B cell (primary cell): ENCODE measurements around the gene SIX1.

Experiments
- EZH2 ChIP-seq: IDR thresholded peaks from 2 replicates; pipeline ENCODE4 v1.6.1; 2012; ENCODE audit warnings: borderline replicate concordance, low read depth, mild to moderate bottlenecking, moderate library complexity, low read length; ENCODE audit not compliant: insufficient read depth, poor library complexity, severe bottlenecking
- TF ChIP-seq, protein P1 (sequence below): fragments of 200-600 bp; IDR thresholded peaks from one replicate; pipeline ENCODE4 v1.8.0; 2022; ENCODE audit warnings: antibody characterized with exemption, mild to moderate bottlenecking

DNA sequence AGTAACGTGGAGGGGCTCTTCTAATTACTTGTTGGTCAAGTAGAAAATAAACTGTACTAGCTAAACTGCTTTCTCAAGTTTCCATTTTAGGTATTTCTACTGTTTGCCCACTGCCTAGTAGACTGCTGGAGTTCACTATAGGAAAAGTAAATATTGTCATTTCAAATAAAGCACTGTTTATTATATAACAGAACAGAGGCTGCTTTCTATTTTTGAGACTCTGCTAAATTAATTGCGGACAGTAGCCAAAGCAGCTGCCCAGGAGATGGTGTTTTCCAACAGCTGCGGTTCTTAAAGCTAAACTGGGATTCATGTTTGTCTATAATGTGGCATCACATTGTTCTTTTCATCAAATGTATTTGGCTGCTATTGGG is 15.9 kb upstream of the SIX1 start:
- TF ChIP-seq, protein P1, sequence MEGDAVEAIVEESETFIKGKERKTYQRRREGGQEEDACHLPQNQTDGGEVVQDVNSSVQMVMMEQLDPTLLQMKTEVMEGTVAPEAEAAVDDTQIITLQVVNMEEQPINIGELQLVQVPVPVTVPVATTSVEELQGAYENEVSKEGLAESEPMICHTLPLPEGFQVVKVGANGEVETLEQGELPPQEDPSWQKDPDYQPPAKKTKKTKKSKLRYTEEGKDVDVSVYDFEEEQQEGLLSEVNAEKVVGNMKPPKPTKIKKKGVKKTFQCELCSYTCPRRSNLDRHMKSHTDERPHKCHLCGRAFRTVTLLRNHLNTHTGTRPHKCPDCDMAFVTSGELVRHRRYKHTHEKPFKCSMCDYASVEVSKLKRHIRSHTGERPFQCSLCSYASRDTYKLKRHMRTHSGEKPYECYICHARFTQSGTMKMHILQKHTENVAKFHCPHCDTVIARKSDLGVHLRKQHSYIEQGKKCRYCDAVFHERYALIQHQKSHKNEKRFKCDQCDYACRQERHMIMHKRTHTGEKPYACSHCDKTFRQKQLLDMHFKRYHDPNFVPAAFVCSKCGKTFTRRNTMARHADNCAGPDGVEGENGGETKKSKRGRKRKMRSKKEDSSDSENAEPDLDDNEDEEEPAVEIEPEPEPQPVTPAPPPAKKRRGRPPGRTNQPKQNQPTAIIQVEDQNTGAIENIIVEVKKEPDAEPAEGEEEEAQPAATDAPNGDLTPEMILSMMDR: no peak
- TF ChIP-seq EZH2: no peak
